NB4 (cell line): Measurements from ENCODE around the gene FMNL3.
A peak's percentile ranks its signal among the peaks of the same experiment; 100 is the strongest.

Source experiments
- DNase-seq: peaks from one replicate; pipeline ENCODE4 v3.0.0; 2010; ENCODE audit warnings: low read depth
- H3K4me3 ChIP-seq: one replicate; pipeline ENCODE4 v1.5.1; 2011; ENCODE audit warnings: mild to moderate bottlenecking, low read depth, low read length, moderate library complexity
- CTCF ChIP-seq: IDR thresholded peaks from one replicate; pipeline ENCODE4 v1.5.1; 2012; ENCODE audit warnings: low read depth, low read length
- MYC ChIP-seq: IDR thresholded peaks from 2 replicates; pipeline ENCODE4 v1.6.1; 2011; ENCODE audit warnings: low read depth, low read length
- POLR2A ChIP-seq: IDR thresholded peaks from 2 replicates; pipeline ENCODE4 v1.6.1; 2011; ENCODE audit warnings: mild to moderate bottlenecking; ENCODE audit not compliant: insufficient read length; ENCODE audit errors: extremely low read depth
- TF ChIP-seq, protein P1 (sequence below): IDR thresholded peaks from 2 replicates; pipeline ENCODE4 v1.6.1; 2011; ENCODE audit warnings: low read depth, low read length

Gene FMNL3

GRCh38 chr12:49636574-49636973 is 70.6 kb downstream of the FMNL3 start:
- DNase-seq, result no peak

GRCh38 chr12:49635656-49636055 is 71.5 kb downstream of the FMNL3 start:
- TF ChIP-seq, protein P1, sequence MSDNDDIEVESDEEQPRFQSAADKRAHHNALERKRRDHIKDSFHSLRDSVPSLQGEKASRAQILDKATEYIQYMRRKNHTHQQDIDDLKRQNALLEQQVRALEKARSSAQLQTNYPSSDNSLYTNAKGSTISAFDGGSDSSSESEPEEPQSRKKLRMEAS, result 0 out of 2 replicates have a peak, but pooled peaks have one; percentile 26
- TF ChIP-seq MYC (no peak), CTCF (no peak)
- no peak for DNase-seq
- H3K4me3 ChIP-seq, result no peak overlapping the region

More at GRCh38 chr12:49636574-49636973, 70.6 kb downstream of the FMNL3 start:
- TF ChIP-seq CTCF, result no peak
- no peak for TF ChIP-seq POLR2A
- TF ChIP-seq, protein P1, result no peak
- TF ChIP-seq MYC, result no peak
- H3K4me3 ChIP-seq, result no peak overlapping the region

- TF ChIP-seq POLR2A, result no peak
- no peak for TF ChIP-seq CTCF
- TF ChIP-seq, protein P1, result no peak
- no peak for TF ChIP-seq MYC
- no peak for DNase-seq
These were observed 72.2 kb downstream of the FMNL3 start for GRCh38 chr12:49635036-49635435.

GRCh38 chr12:49633703-49634345 is 73.4 kb downstream of the FMNL3 start:
- DNase-seq, result no peak
- H3K4me3 ChIP-seq, result no peak overlapping the region
- TF ChIP-seq MYC (no peak), POLR2A (no peak), CTCF (no peak)
- TF ChIP-seq, protein P1, result no peak

More at GRCh38 chr12:49635036-49635435, 72.2 kb downstream of the FMNL3 start:
- no peak overlapping the region for H3K4me3 ChIP-seq

DNA sequence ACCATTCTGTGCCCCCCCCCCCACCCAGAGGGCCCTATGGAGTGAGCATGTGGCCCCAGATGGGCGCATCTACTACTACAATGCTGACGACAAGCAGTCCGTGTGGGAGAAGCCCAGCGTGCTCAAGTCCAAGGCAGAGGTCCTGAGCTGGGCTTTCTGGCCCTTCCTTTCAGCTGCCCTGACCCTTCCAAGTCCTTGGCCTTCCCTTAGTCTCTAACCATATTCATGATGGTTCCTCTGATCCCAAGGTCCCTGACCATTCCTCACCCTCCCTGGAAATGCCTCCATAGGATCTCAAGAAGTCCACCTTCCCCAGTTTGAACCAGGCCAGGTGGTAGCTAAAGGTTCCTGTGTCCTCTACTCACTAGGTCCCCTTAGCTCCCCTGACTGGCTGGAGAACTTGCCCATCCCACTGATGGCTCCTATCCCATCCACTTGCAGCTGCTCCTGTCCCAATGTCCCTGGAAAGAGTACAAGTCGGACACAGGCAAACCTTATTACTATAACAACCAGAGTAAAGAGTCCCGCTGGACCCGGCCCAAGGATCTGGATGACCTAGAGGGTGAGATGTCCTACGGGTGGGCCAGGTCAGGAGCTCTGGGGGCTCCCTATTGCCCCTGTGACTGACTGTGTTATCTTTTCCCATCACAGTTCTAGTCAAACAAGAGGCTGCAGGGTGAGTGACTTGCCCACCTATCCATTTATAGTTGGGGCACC is 74.1 kb downstream of the FMNL3 start:
- H3K4me3 ChIP-seq, result no peak overlapping the region
- TF ChIP-seq, protein P1, result no peak
- TF ChIP-seq POLR2A (no peak), CTCF (no peak), MYC (no peak)
- DNase-seq, result no peak
